Measurements from ENCODE around the gene CYB561. TPM values are rescaled to one million over a fixed set of nuclear protein-coding genes. Genes with fewer than 3 reads are reported as not detected.

The CYB561 gene
- total and polyA plus RNA-seq, 2 donors, result 13.5 to 17.9 TPM

- no peak overlapping the region for H3K4me3 ChIP-seq (ENCODE audit: low read depth, low read length)
- DNase-seq (ENCODE audit: extremely low spot score), result no peak
- no peaks in the 10 kb centered on the region for H3K4me1 ChIP-seq (ENCODE audit: insufficient read depth)
- 88% methylated on average over 11 of the region's 11 CpGs for WGBS
- H3K36me3 ChIP-seq (ENCODE audit: insufficient read depth), result no peaks in the 10 kb centered on the region
- no peak overlapping the region for H3K27ac ChIP-seq (ENCODE audit: low read depth)
Measured at GRCh38 chr17:63430223-63430622, 15.9 kb downstream of the CYB561 start.

GRCh38 chr17:63429766-63430165 lies 16.3 kb downstream of the CYB561 start:
- 94% methylated on average over 7 of the region's 7 CpGs for WGBS
- Histone ChIP-seq H3K36me3 (ENCODE audit: insufficient read depth) (no peaks in the 10 kb centered on the region), H3K27ac (ENCODE audit: low read depth) (no peak overlapping the region), H3K4me1 (ENCODE audit: insufficient read depth) (no peaks in the 10 kb centered on the region), H3K4me3 (ENCODE audit: low read depth, low read length) (no peak overlapping the region)
- DNase-seq (ENCODE audit: extremely low spot score), result no peak

- DNase-seq (ENCODE audit: extremely low spot score), result no peak
- 80% methylated on average over 2 of the region's 2 CpGs for WGBS
Measured at GRCh38 chr17:63426917-63427308, 19.2 kb downstream of the CYB561 start.

GRCh38 chr17:63426041-63426916 lies 19.8 kb downstream of the CYB561 start:
- Histone ChIP-seq H3K36me3 (ENCODE audit: insufficient read depth) (no peaks in the 10 kb centered on the region), H3K4me1 (ENCODE audit: insufficient read depth) (no peaks in the 10 kb centered on the region), H3K4me3 (ENCODE audit: low read depth, low read length) (no peak overlapping the region), H3K27ac (ENCODE audit: low read depth) (no peak overlapping the region)
- no peak for DNase-seq (ENCODE audit: extremely low spot score)
- 90% methylated on average over 22 of the region's 22 CpGs for WGBS

More at GRCh38 chr17:63426917-63427308, 19.2 kb downstream of the CYB561 start:
- no peak overlapping the region for H3K27ac ChIP-seq (ENCODE audit: low read depth)
- no peaks in the 10 kb centered on the region for H3K4me1 ChIP-seq (ENCODE audit: insufficient read depth)
- H3K4me3 ChIP-seq (ENCODE audit: low read depth, low read length), result no peak overlapping the region
- no peaks in the 10 kb centered on the region for H3K36me3 ChIP-seq (ENCODE audit: insufficient read depth)

- H3K36me3 ChIP-seq (ENCODE audit: insufficient read depth), result no peaks in the 10 kb centered on the region
- no peak for DNase-seq (ENCODE audit: extremely low spot score)
- no peaks in the 10 kb centered on the region for H3K4me1 ChIP-seq (ENCODE audit: insufficient read depth)
- H3K27ac ChIP-seq (ENCODE audit: low read depth), result no peak overlapping the region
- no peak overlapping the region for H3K4me3 ChIP-seq (ENCODE audit: low read depth, low read length)
- under 1% methylated on average over 7 of the region's 7 CpGs for WGBS
Measured at GRCh38 chr17:63425483-63425882, 20.6 kb downstream of the CYB561 start.

- H3K4me1 ChIP-seq (ENCODE audit: insufficient read depth), result no peaks in the 10 kb centered on the region
- H3K36me3 ChIP-seq (ENCODE audit: insufficient read depth), result peaks cover 3% of the 10 kb centered on the region
- no peak overlapping the region for H3K27ac ChIP-seq (ENCODE audit: low read depth)
- WGBS, result 90% methylated on average over 7 of the region's 7 CpGs
- no peak for DNase-seq (ENCODE audit: extremely low spot score)
- H3K4me3 ChIP-seq (ENCODE audit: low read depth, low read length), result no peak overlapping the region
Measured at GRCh38 chr17:63423963-63424362, 22.1 kb downstream of the CYB561 start.

GRCh38 chr17:63423251-63423950 lies 22.7 kb downstream of the CYB561 start:
- 71% methylated on average over 11 of the region's 11 CpGs for WGBS
- DNase-seq (ENCODE audit: extremely low spot score), result no peak
- no peak overlapping the region for H3K4me3 ChIP-seq (ENCODE audit: low read depth, low read length)
- no peaks in the 10 kb centered on the region for H3K4me1 ChIP-seq (ENCODE audit: insufficient read depth)
- peaks cover 3% of the 10 kb centered on the region for H3K36me3 ChIP-seq (ENCODE audit: insufficient read depth)
- no peak overlapping the region for H3K27ac ChIP-seq (ENCODE audit: low read depth)

GRCh38 chr17:63421681-63422645 lies 24.1 kb downstream of the CYB561 start:
- Histone ChIP-seq H3K4me1 (ENCODE audit: insufficient read depth) (no peaks in the 10 kb centered on the region), H3K36me3 (ENCODE audit: insufficient read depth) (peaks cover 3% of the 10 kb centered on the region), H3K4me3 (ENCODE audit: low read depth, low read length) (no peak overlapping the region), H3K27ac (ENCODE audit: low read depth) (no peak overlapping the region)
- DNase-seq (ENCODE audit: extremely low spot score), result no peak
- 91% methylated on average over 25 of the region's 25 CpGs for WGBS

- Histone ChIP-seq H3K36me3 (ENCODE audit: insufficient read depth) (peaks cover 3% of the 10 kb centered on the region), H3K27ac (ENCODE audit: low read depth) (no peak overlapping the region), H3K4me1 (ENCODE audit: insufficient read depth) (no peaks in the 10 kb centered on the region), H3K4me3 (ENCODE audit: low read depth, low read length) (no peak overlapping the region)
- no peak for DNase-seq (ENCODE audit: extremely low spot score)
- 94% methylated on average over 25 of the region's 25 CpGs for WGBS
Measured at GRCh38 chr17:63420868-63421680, 25.0 kb downstream of the CYB561 start.

- no peak overlapping the region for H3K27ac ChIP-seq (ENCODE audit: low read depth)
- H3K4me3 ChIP-seq (ENCODE audit: low read depth, low read length), result no peak overlapping the region
- no peak for DNase-seq (ENCODE audit: extremely low spot score)
- WGBS, result 78% methylated on average over 23 of the region's 23 CpGs
- peaks cover 3% of the 10 kb centered on the region for H3K36me3 ChIP-seq (ENCODE audit: insufficient read depth)
- H3K4me1 ChIP-seq (ENCODE audit: insufficient read depth), result no peaks in the 10 kb centered on the region
Measured at GRCh38 chr17:63419949-63420867, 25.9 kb downstream of the CYB561 start.

GRCh38 chr17:63419398-63419797 lies 26.7 kb downstream of the CYB561 start:
- 89% methylated on average over 2 of the region's 2 CpGs for WGBS
- Histone ChIP-seq H3K4me1 (ENCODE audit: insufficient read depth) (no peaks in the 10 kb centered on the region), H3K27ac (ENCODE audit: low read depth) (no peak overlapping the region), H3K36me3 (ENCODE audit: insufficient read depth) (peaks cover 3% of the 10 kb centered on the region), H3K4me3 (ENCODE audit: low read depth, low read length) (no peak overlapping the region)
- no peak for DNase-seq (ENCODE audit: extremely low spot score)

GRCh38 chr17:63418540-63418939 lies 27.6 kb downstream of the CYB561 start:
- 86% methylated on average over 8 of the region's 8 CpGs for WGBS
- Histone ChIP-seq H3K4me1 (ENCODE audit: insufficient read depth) (no peaks in the 10 kb centered on the region), H3K36me3 (ENCODE audit: insufficient read depth) (peaks cover 3% of the 10 kb centered on the region), H3K27ac (ENCODE audit: low read depth) (no peak overlapping the region), H3K4me3 (ENCODE audit: low read depth, low read length) (no peak overlapping the region)
- DNase-seq (ENCODE audit: extremely low spot score), result no peak
